Activated T-cell treated with anti-CD3 and anti-CD28 coated beads for 1 hour (primary cell): Measurements from ENCODE around the gene KRTAP10-3.
"Not testable (repeated sequence)": the region's sequence is repeated elsewhere in the genome, so short reads cannot be mapped to it uniquely, and the experiment has no call there.

Source experiments
- DNase-seq: peaks from one replicate; pipeline ENCODE4 v3.0.0-alpha.2; 2020; ENCODE audit warnings: low read depth

Gene KRTAP10-3

GRCh38 chr21:44558695-44559094 is at the start of gene KRTAP10-3:
Gene KRTAP10-3, minus strand, starts transcription at chr21:44558795. Its CDS starts 80 bp downstream, at chr21:44558715.
- DNase-seq, result no peak

- no peak for DNase-seq
These were observed 47.9 kb upstream of the KRTAP10-3 start for GRCh38 chr21:44606495-44606894.

- DNase-seq, result no peak
These were observed 45.3 kb upstream of the KRTAP10-3 start for GRCh38 chr21:44603911-44604310.

- no peak for DNase-seq
These were observed 44.7 kb upstream of the KRTAP10-3 start for GRCh38 chr21:44603109-44603875.

GRCh38 chr21:44602463-44602850 is 43.9 kb upstream of the KRTAP10-3 start:
- DNase-seq, result no peak

GRCh38 chr21:44601596-44602462 is 43.2 kb upstream of the KRTAP10-3 start:
- DNase-seq, result no peak

- not testable (repeated sequence) for DNase-seq
These were observed 42.5 kb upstream of the KRTAP10-3 start for GRCh38 chr21:44601091-44601490.

GRCh38 chr21:44600118-44600978 is 41.8 kb upstream of the KRTAP10-3 start, which contains the start of gene KRTAP10-7:
Gene KRTAP10-7, plus strand, starts transcription at chr21:44600597. Its CDS starts 25 bp downstream, at chr21:44600622.
- not testable (repeated sequence) for DNase-seq

GRCh38 chr21:44599264-44600029 is 40.9 kb upstream of the KRTAP10-3 start:
- no peak for DNase-seq

- no peak for DNase-seq
These were observed 39.5 kb upstream of the KRTAP10-3 start for GRCh38 chr21:44598061-44598460.

- no peak for DNase-seq
These were observed 37.6 kb upstream of the KRTAP10-3 start for GRCh38 chr21:44596068-44596725.

GRCh38 chr21:44595524-44595923 is 36.9 kb upstream of the KRTAP10-3 start:
- DNase-seq, result no peak

GRCh38 chr21:44594406-44594916 is 35.9 kb upstream of the KRTAP10-3 start:
- DNase-seq, result no peak

GRCh38 chr21:44593598-44594405 is 35.2 kb upstream of the KRTAP10-3 start:
- DNase-seq, result no peak

GRCh38 chr21:44592446-44593311 is 34.1 kb upstream of the KRTAP10-3 start, which contains the start of gene KRTAP10-6:
Gene KRTAP10-6, minus strand, starts transcription at chr21:44592505. Its CDS starts 21 bp downstream, at chr21:44592484.
- no peak for DNase-seq

- DNase-seq, result not testable (repeated sequence)
These were observed 33.2 kb upstream of the KRTAP10-3 start for GRCh38 chr21:44591801-44592130.

GRCh38 chr21:44590897-44591800 is 32.6 kb upstream of the KRTAP10-3 start:
- DNase-seq, result not testable (repeated sequence)
